Stimulated activated CD4-positive, alpha-beta T cell treated with anti-CD3 and anti-CD28 coated beads, TNF-alpha, amount 100 ng/mL, for 1 hour (primary cell): ENCODE measurements around the gene DHRS12.

Experiments
- DNase-seq, 3 donors: peaks; one replicate each; pipeline ENCODE4 v3.0.0-alpha.2; 2020; ENCODE audit warnings: low read depth in 3 of 3, low spot score in 1 of 3

Gene DHRS12, protein sequence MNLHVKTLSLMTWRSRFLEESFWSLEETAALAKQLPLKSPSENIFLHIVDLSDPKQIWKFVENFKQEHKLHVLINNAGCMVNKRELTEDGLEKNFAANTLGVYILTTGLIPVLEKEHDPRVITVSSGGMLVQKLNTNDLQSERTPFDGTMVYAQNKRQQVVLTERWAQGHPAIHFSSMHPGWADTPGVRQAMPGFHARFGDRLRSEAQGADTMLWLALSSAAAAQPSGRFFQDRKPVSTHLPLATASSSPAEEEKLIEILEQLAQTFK

DNA sequence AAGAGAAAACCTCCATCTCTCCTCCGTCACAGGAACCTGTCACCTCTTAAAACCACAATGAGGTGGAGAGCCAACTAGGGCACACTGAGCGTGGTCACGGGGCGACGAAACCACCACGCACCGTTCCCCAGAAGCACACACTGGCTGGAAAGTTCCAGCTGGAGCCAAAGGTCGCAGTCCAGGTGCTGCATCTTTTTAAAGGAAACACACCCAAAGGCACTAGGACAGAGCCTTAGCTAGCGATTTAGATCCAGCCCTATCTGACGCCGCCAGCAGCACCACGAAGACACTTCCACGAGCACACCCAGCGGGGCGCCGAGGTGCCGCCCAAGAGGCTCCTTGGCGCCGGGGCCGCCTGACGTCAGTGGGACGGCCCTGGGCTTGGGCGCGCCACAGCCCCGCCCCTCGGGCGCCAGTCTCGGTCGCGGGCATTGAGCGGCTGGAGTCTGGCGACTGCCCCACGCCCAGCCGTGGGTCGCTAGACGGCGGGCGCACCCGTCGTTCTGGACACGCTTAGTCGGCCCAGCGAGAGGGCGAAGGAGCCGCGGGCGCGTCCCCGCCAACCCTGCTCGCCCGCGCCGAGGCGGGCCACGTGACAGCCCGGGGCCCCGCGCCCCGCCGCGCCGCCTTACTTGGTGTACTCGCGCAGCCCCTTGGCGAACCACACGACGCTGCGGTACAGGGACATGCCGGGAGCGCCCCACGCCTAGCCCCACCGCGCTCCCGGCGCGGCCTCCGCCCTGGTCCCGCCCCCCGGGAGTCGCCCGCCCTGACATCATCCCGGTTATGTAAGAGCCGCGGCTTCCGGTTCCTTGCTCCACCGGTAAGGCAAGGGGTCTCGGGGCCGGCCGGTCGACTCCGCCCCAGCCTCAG lies at the start of gene DHRS12:
TSS of gene DHRS12 (minus strand) at position 742 of the 873 bp plus-strand sequence. CDS start 4,504 bp downstream, outside the sequence.
- DNase-seq, result peak; percentile 67 to 74 (median 68)

DNA sequence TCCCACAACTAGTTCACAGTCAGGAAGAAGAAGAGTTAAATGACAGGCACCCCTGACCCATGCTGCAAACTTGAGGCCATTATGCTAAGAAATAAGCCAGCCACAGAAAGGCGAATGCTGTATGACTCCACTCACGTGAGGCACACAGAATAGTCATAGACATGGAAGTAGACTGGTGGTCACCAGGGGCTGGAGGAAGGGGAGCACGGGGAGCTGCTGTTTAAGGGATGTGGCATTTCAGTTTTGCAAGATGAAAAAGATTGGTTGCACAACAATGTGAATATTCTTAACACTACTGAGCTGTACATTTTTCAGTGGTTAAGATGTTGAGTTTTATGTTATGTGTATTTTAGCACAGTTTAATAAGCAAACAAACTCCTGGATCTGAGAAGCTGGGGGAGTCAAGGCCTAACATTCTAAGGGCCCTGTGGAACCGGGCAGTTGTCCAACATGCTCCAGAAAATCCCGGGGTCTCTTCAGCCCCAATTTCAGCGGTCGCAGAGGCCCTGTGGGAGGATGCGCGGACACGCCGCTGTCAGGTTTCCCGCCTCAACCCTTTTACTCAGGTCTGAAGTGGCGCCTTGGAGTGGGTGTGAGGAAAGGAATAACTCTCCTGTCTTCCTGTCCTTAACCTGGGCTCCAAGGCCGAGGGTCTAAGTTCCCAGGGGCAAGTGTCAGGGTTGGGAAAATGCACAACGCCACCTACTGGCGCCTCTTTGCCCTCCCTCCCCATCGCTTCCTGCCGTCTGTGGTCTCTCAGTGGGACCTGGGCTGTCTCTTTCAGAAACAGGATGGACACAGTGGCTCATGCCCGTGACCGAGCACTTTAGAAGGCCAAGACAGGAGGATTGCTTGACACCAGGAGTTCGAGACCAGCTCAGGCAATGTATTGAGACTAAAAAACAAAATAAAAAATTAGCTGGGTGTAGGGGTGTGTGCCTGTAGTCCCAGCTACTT lies 45.5 kb upstream of the DHRS12 start:
- peak in 1 of 3 donors; percentile 32 for DNase-seq

DNA sequence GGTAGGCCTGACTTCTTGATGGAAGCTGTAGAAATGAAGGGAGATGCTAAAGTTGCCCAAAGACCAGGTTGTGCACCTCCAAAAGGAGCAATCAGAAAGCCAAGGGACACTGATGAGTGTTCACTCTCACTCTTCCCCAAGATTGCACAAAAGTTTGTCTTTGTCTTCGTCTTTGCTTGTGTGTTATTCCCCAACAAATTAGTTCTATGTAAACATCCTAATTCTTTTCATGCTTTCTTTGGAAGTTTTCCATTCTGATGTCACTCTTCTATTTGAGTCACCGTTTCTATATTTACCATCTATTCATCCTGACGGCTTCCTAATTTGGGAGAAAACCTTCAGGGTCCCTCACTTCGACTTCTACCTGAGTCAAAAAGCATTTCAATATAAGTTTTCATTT lies 44.7 kb upstream of the DHRS12 start:
- DNase-seq, result no peak

DNA sequence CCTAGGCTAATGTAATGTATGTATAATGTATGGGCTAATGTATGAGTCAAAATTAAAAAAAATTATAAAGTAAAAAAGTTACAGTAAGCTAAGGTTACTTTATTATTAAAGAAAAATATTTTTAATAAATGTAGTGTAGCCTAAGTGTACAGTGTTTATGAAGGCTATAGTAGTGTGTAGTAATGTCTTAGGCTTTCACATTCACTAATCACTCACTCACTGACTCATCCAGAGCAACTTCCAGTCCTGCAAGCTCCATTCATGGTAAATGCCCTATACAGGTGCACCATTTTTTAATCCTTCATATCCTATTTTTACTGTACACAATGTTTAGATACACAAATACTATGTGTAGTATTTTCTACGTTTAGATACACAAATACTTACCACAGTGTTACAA lies 42.8 kb upstream of the DHRS12 start:
- DNase-seq, result no peak

DNA sequence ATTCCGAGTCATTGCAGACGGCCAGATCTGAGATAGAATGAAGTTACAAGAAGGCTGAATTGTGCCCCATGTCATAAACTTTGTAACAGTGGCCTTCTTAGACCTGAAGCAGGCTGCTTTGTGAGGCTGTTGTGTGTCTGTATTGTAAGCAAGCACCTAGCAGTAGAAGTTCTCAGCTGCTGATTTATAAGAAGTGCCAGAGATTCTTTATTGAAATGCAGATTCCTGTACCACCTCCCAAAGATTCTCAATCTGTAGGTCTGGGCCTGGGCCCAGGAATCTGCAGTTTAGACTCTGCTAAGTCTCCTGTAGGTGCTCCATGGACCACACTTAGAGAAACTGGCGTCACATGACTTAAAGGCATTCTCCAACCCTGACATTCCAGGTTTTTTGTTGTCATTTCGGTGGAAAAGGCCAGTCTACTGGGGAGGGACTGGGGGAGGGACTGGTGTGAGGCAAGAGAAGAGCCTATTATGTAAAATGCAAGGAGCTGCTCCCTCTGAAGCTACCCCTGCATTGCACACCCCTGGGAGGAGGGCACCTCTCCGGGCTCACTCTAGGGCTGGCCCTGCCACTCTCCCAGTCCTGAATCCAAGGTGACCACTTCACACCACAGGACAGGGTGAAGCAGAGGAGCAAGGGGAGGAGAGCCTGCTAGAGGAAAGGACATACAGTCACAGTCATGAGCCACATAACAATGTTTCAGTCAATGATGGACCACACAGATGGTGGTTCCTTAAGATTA lies 41.8 kb upstream of the DHRS12 start:
- no peak for DNase-seq

DNA sequence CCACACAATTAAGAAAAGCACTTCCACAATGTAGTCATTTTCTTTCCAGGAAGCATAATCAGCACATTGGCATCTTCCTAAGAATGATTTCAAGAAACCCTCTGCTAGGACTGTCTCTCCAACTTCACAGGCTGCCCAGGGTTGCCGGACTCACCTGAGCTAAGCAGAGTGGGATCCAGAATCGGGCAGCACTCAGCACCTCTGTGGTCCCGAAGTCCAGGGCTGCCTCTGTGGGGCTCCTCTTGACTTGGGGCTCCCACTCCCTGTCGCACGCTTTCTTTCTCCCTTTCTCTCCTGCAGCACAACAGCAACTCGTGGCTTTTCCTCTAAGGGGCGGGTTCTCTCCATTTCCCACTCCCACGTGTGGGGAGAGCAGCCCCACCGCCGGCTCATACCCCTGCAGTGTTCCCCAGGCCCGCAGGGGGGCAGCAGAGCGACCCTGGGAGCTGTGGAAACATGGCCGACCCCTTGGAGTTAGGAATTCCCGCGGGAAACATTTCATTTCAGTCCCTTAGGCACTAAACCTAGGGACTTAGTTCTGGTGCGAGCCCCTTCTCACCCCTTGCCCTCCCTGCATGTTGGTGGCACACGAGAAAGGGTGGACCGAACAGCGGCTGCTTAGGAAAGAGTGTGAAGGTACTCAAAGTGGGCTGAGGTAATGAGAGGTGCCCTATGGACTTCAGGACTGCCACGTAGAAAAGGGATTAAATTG lies 41.1 kb upstream of the DHRS12 start, which contains the start of gene TMEM272:
TSS of gene TMEM272 (minus strand) at position 316 of the 712 bp plus-strand sequence. CDS start 6,647 bp downstream, outside the sequence.
- DNase-seq, result peak in 1 of 3 donors; percentile 47

DNA sequence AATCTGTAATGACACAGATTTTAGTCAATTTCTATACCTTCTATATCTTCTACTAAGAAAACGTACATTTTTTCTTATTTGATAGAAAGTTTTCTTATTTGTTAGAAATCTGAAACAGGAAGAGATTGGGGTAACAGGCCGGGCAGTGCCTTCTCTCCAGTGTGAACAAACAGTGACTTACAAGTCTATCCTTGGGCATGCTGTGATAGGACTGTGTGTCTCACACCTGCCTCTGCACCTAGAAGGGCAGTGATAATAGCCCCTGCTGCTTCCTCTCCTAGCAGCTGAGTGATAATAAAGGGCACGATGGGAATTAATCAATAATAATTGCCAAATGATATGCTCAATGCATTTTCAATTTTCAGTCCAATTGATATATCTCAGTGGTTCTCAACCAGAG lies 39.6 kb upstream of the DHRS12 start:
- no peak for DNase-seq

DNA sequence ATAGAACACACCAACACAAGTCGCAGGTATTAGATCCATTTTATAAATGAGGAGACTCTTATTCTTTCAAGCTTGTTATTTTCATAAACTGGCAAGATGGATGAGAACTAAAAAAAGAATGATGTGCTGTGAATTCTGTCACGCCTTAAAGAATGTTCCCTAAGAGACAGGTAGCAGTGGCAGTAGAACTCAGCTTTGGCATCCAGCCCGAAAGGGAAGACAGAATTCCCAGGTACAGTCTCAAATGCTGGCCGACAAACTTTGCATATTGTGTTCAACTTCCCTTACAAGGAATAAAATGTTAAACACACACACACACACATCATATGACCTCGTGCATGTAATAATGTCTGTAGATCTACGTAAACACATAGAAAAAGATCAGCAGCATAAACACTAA lies 37.8 kb upstream of the DHRS12 start:
- DNase-seq, result no peak

DNA sequence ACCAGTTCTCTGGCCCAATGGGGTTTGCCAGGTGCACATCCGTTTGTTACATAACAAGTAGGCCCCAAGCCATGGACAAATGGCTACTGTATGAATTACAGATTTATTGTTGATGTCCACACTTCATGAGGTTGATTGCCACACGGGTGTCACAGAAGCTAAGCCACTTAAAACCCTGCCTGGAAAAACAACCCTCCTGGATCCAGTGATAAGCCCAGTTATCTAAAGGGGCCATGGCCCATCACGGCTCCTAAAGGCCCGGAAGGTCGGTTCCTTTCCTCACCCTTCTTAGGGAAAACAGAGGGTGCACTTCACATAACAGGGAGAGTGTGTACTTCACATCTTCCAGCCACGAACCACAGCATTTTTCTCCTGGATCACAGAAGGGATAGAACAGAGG lies 37.0 kb upstream of the DHRS12 start:
- no peak for DNase-seq

DNA sequence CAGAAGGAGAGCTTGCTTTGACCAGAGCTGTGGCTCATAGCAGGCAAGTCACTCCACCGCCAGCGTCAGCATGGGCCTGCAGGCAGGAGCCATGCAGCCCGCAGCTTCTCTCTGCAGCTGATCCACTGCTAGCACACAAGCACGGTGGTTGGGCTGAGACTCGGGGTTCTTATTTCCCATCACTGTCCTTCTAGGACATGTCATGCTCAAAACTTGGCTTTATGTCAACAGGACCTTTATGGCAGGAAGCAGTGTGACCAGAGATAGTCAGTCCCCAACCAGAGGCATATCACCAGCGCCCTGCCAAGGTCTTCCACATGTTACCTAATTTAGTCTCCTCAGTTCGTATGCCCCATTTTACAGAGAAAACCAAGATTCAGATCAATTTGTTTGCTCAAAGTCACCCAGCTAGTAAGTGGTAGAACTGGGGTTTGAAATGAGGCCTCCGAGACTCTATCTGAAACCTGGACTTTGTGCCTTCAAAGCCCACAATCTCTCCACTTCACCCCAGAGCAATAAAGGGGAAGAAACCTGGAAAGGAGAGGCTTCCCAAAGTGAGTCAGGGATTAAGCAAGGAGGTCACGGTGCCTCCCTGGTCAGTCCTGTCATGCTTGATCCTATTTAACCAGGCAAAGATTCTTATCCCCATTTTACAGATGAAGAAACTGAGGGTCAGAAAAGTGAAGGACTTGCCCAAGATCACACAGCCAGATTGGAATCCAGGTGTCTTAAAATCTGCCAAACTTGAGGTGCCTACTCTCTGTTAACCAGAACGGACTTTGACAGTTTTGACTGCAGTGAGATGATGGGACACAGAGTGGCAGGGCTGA lies 36.0 kb upstream of the DHRS12 start:
- no peak for DNase-seq

DNA sequence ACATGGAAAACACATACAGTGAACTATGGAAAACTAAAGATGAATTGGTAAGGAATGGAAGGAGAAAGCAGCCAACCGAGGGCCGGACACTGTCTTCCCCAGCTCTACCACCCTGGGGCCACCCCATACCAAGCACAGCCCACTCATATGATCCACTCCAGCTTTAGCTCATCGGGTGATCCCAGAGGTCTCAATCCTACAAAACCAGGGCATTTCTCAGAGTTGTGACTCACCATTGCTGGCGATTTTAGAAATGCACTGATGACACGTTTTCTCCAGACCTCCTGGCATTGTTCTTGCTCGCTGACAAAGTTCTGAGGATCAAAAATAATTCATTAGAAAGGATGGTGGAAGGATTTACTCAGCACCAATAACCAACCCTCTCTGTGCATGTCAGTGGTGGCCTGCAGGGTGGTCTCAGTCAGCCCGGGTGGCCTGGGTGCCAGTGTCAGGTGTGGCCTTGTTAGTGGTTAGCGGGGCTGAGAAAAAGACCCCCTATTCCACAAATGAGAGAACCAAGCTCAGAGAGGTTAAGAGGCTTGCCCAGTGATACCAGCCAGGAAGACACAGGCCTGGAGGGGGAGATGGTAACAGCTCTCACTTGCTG lies 34.4 kb upstream of the DHRS12 start:
- no peak for DNase-seq

DNA sequence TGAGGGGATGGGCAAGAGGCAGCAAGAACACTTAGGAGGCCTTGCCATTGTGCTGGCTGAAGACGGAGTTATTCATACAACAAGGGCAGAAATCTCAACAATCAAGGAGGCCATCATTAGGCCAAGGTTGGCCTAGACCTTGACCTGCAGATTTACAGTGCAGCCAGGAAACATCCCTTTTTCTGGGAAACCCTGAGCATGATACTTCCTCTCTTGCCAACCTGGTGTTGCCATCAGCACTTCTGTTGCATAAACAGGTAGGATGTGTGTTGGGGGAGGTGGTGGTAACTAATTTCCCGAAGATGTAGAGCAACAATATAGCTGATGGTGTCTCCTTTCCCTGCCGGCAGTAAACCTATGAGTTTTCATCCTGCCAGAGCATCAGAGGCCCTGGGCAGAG lies 33.1 kb upstream of the DHRS12 start:
- DNase-seq, result no peak

DNA sequence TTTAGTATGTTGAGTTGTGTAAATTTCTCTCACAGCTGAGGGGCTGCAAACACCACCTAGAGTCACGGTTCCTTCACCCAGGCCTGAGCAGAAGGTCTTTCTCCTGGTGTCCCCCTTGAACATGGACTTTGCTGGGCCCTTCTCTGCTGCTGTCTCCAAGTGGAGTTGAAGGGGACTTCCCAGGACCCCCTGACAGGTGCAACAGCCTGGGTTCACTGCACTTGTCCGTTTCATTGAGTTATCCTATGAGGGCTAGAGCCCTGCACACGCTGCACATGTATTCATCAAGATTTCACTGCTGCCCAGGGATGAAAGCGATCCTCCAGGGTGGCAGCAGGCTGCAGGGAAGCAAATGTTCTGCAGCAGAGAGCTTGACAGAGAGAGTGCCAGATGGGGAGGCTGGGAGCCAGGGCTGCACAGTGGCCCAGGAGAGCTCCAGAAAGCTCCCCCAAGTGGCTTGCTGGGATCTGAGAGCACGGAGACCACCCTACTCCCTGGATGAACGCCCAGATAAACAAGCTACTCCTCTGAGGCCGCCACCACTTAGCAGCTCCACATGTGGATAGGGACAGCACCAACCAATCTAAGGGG lies 30.7 kb upstream of the DHRS12 start:
- no peak for DNase-seq

DNA sequence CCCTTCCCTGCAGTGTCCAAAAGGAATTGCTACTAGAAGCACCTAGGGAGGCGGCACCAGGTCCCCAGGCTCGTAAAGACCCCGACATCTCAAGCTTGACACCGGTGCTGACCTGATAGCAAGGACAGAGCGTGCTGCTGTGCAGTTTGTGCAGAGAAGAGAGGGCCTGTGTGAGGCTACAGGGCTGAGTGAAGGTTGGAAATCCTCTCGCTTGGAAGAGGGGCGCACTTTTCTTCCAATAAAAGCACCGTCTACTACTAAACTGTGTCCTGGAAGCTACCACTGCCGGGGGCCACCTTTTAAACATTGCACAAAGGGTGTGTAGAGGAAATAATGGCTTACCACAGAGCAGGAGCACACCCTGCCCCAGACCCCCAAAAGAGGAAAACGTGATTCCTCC lies 30.0 kb upstream of the DHRS12 start:
- no peak for DNase-seq

DNA sequence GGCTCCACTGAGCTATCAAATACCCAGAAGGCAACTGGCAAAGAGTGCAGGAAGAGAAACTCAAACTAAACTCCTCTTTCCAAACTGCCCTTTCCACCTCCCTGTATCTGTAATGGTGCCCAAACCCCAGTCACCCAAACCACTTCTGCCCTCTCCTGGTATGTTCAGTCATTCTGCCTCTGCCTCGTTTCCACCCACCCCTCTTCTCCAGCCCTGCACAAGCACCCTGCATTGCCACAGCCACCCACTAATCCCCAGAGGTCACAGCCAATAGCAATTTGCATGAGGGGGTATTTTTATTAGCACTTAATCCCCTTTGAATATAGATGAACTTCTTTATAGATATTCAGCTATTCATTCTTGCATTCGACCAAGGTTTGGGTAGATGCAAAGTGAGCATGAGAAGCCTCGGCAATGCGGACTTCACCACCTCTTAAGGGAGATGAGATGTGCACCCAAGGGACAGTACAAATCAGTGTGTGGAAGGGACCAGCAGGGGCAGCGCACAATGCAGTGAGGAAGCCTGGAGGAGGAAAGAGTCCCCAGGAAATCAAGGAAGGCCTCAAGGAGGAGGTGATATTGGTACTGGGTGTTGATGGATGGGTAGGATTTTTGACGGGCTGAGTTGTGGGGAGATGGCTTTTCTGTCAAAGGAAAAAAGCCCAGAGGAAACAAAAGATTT lies 28.6 kb upstream of the DHRS12 start:
- peak in 2 of 3 donors; percentile 33 to 38 for DNase-seq

DNA sequence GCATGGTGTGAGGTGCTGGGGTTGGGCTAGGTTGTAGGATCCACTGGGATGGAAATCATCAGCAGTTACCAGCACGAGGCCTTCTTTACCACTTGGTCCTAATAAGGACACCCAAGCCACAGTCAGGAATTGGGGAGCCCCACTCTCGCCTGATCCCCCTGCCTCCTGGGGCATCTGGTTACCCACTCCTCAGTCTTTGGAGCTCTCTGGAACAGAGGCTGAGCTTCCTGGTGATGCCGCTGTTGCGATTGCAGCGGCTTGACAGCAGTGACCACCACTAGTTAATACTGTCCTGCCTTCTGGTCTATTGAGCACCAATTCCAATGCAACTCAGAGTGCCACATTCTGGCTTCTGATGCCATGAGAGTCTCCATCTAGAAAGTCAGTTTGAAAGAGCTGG lies 27.6 kb upstream of the DHRS12 start:
- DNase-seq, result no peak

DNA sequence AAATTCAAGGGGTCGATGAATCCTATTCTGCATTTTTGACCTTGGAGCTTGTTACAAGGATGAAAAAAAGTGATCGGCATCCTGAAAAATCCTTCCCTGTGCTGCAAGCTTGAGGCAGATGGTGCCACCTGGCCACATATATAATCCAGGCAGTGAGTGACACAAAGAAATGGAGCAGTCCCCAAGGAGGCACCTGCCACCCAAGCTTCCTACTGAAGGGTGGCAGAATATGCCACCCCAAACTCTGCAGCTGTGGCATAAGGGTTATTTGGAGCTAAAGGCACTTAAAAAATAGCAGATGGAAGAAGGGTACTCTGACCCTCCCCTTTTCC lies 25.6 kb upstream of the DHRS12 start:
- DNase-seq, result no peak
